Karpas-422 (cell line): Measurements from ENCODE around the gene RDH13. TPM values are rescaled to one million over a fixed set of nuclear protein-coding genes. Genes with fewer than 3 reads are reported as not detected.

Experiments
- DNase-seq: peaks from one replicate; pipeline ENCODE4 v3.0.0-alpha.2; 2015
- H2AFZ ChIP-seq: fragments of 200-600 bp; sonication (generic); 2 replicates; pipeline ENCODE4 v1.6.1; 2014; ENCODE audit warnings: antibody characterized with exemption, low read length, mixed read lengths
- H3K27ac ChIP-seq: fragments of 200-600 bp; sonication (generic); 2 replicates; pipeline ENCODE4 v1.5.1; 2014; ENCODE audit warnings: mild to moderate bottlenecking, low read length, moderate library complexity
- H3K27me3 ChIP-seq: fragments of 200-600 bp; sonication (generic); 2 replicates; pipeline ENCODE4 v1.6.1; 2014; ENCODE audit warnings: low read length, mixed read lengths
- H3K36me3 ChIP-seq: fragments of 200-600 bp; sonication (generic); 2 replicates; pipeline ENCODE4 v1.6.1; 2014; ENCODE audit warnings: low read length, mixed read lengths; ENCODE audit not compliant: insufficient read depth
- H3K4me1 ChIP-seq: fragments of 200-600 bp; sonication (generic); 2 replicates; pipeline ENCODE4 v1.6.1; 2014; ENCODE audit warnings: mild to moderate bottlenecking, low read length, mixed read lengths
- H3K4me2 ChIP-seq: fragments of 200-600 bp; sonication (generic); 2 replicates; pipeline ENCODE4 v1.6.1; 2014; ENCODE audit warnings: low read length, low read depth, mild to moderate bottlenecking; ENCODE audit not compliant: poor library complexity, severe bottlenecking
- H3K4me3 ChIP-seq: fragments of 200-600 bp; sonication (generic); 2 replicates; pipeline ENCODE4 v1.5.1; 2014; ENCODE audit warnings: mild to moderate bottlenecking, antibody characterized with exemption, low read length, mixed read lengths
- H3K79me2 ChIP-seq: fragments of 200-600 bp; sonication (generic); 2 replicates; pipeline ENCODE4 v1.6.1; 2014; ENCODE audit warnings: mild to moderate bottlenecking, low read length, mixed read lengths
- H3K9ac ChIP-seq: fragments of 200-600 bp; sonication (generic); 2 replicates; pipeline ENCODE4 v1.6.0; 2014; ENCODE audit warnings: low read length
- H3K9me2 ChIP-seq: fragments of 200-600 bp; sonication (generic), shearing (Covaris generic); replicated peaks from 2 replicates; pipeline ENCODE4 v1.6.0; 2014; ENCODE audit warnings: mild to moderate bottlenecking, low read length, moderate library complexity; ENCODE audit not compliant: insufficient read depth
- H3K9me3 ChIP-seq: fragments of 300-700, 200-600 bp; sonication (generic); 2 replicates; pipeline ENCODE4 v1.6.1; 2014; ENCODE audit warnings: low read length, mixed read lengths
- H4K20me1 ChIP-seq: fragments of 200-600 bp; sonication (generic); 2 replicates; pipeline ENCODE4 v1.6.1; 2014; ENCODE audit warnings: mild to moderate bottlenecking, antibody characterized with exemption, low read length, low read depth; ENCODE audit not compliant: insufficient read depth
- total RNA-seq: library from RNA; depleted of rRNA; stranded (reverse); fragments of >200 nt; shearing (Covaris generic); gene quantifications from 2 replicates; pipeline ENCODE4 v1.2.3, GENCODE V29; 2014; ENCODE audit warnings: low replicate concordance

RDH13 gene
- total RNA-seq, 1 experiment from 2014 or later, result 16.4 TPM

DNA sequence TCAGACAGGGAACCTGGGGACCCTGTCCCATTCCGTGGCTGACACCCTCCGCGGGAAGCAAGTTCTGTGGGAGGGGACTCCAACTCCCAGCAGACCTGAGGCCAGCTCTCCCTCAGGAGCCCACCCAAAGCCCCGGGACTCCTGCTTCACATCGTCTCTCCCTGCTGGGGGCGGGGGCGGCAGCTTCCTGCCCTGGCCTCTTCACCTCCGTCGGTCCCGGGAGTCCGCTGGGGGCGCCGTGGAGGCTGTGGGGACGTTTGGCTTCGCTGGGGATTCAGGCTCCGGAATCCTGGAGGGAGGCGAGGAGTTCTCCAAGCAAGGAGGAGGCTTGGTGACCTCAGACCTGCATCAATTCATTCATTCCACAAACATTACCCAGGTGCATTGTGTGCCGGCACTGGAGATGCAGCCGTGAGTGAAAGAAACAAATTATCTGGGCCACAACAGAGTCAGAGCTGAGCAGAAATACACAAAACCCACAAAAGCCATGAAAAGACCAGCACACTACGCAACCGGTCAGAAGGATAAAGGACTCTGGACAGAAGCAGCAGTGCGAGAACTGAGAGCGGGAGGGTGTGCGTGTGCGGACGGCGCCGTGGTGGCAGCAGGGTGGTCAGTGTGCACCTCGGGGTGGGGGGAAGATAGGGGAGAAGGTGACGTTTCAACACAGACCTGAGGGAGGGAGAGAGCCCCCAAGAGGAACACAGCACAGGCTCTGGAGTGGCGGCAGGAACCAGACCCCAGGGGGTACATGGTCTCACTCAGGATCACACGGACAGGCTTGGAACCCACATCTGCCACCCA is 31.7 kb upstream of the RDH13 start:
- H4K20me1 ChIP-seq, result peaks cover 36% of the 10 kb centered on the region
- peaks cover 9% of the 10 kb centered on the region for H3K4me1 ChIP-seq
- H3K9ac ChIP-seq, result no peak overlapping the region
- H3K27me3 ChIP-seq, result no peaks in the 10 kb centered on the region
- H3K79me2 ChIP-seq, result no peaks in the 10 kb centered on the region
- H3K9me2 ChIP-seq, result no peaks in the 10 kb centered on the region
- H3K27ac ChIP-seq, result no peak overlapping the region
- no peak overlapping the region for H2AFZ ChIP-seq
- no peaks in the 10 kb centered on the region for H3K9me3 ChIP-seq
- no peak for DNase-seq
- H3K4me3 ChIP-seq, result no peak overlapping the region
- H3K36me3 ChIP-seq, result no peaks in the 10 kb centered on the region
- no peak overlapping the region for H3K4me2 ChIP-seq

DNA sequence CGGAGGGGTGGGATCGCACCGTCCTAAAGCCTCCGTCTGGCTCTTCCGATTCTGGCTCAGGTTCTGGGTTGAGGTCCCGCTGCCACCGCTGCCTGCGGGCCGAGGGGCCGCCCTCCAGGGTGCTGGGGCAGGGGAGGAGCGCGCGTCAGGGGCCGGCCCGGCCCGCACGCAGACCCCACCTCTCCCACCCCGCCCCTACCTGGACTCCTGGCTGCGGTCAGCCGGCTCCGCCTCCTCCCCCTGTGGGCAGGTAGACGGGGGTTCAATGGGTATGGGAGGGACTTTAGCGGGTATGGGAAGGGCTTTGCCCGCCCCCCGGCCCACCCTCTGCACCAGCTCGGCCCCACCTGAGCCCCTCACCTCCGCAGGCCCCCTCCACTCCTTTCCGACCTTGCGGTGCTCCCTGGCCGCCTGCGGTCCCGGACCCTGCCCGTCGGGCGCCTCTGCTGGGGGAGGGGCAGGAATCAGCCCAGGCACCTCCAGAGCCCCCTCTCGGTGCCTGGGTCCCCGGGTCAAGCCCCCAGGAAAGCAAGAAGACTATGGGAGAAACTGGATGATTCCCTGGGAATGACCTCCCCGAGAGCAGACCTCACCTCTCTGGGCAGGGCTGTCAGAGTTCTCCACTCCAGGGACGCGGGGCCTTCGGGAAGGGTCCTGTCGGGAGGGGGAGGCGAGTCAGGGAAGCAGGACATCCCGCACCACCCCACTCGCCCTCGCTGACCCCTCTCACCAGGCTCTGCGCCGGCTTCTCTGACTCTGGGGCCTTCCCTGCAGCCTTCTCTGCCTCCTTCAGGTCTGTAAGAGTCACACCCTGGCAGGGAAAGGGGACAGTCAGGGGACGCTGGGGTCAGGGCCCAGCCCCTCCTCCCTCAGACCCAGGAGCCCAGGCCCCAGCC is 29.7 kb upstream of the RDH13 start:
- no peaks in the 10 kb centered on the region for H3K4me1 ChIP-seq
- no peak overlapping the region for H3K4me2 ChIP-seq
- peaks cover 24% of the 10 kb centered on the region for H4K20me1 ChIP-seq
- peaks cover 6% of the 10 kb centered on the region; the same call in 1 of the 2 replicates for H3K36me3 ChIP-seq
- no peaks in the 10 kb centered on the region for H3K9me3 ChIP-seq
- H3K79me2 ChIP-seq, result no peaks in the 10 kb centered on the region
- DNase-seq, result no peak
- no peak overlapping the region for H2AFZ ChIP-seq
- H3K9ac ChIP-seq, result no peak overlapping the region
- no peaks in the 10 kb centered on the region for H3K9me2 ChIP-seq
- no peaks in the 10 kb centered on the region for H3K27me3 ChIP-seq
- H3K4me3 ChIP-seq, result no peak overlapping the region
- no peak overlapping the region for H3K27ac ChIP-seq

DNA sequence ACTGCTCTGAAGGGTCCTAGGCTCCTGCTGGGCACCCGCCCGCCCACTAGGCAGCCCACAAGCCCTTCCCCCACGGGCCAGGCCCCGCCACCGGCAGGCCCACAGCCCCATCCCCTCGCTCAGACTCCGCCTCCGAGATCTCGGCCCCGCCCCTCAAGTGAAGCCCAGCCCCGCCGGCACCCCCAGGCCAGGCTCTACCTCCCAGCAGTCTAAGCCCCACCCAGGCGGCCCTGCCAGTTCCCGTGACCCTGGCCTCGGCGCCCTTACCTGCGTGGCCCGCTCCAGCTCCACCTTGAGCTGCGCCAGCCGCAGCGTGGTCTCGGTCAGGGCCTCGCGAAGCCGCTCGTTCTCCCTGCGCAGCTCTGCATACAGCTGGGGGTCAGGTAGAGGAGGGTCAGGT is 29.0 kb upstream of the RDH13 start:
- Histone ChIP-seq H4K20me1 (peaks cover 24% of the 10 kb centered on the region), H3K27ac (no peak overlapping the region), H3K79me2 (no peaks in the 10 kb centered on the region), H3K9me3 (no peaks in the 10 kb centered on the region), H3K4me1 (no peaks in the 10 kb centered on the region), H3K9me2 (no peaks in the 10 kb centered on the region), H3K36me3 (peaks cover 13% of the 10 kb centered on the region; the same call in 1 of the 2 replicates), H2AFZ (no peak overlapping the region), H3K9ac (no peak overlapping the region), H3K27me3 (no peaks in the 10 kb centered on the region), H3K4me3 (no peak overlapping the region), H3K4me2 (no peak overlapping the region)
- peak; percentile 67 for DNase-seq

DNA sequence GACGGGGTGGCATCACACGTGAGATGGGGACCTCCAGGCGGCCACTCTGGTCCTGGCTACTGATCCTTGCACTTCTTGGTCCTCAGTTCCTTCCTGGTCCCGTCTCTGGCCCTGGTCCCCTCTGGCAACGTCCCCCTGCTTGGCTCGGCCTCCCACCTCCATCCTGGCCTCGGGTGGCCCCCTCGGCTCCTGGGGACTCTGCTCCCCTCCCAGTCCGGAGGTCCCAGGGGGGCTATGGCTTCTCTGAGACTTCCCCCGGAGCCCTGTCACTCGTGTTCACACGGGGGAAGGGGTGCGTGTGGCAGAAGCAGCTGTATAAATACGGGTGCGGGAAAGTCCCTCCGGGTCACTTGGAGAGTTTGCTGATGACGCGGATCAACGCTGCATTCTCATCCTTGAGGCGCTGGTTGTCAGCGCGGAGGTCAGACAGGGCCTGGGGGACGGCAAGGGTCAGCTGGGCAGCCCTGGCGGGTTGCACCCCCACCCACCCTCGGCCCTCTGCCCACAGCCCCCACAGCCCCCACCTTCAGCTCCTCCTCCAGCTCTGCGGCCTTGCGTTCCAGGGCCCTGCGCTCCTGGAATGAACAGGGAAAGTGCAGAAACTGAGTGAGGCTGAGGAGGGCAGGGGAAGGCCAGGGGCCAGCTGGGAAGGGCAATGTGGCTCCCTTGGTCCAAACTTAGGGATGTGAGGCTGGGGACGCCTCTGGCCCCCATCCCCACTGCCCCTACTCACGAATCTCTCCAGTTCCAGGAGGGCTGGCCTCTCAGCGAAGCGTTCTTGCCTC is 28.4 kb upstream of the RDH13 start:
- peaks cover 13% of the 10 kb centered on the region; the same call in 1 of the 2 replicates for H3K36me3 ChIP-seq
- H3K9me3 ChIP-seq, result no peaks in the 10 kb centered on the region
- no peaks in the 10 kb centered on the region for H3K9me2 ChIP-seq
- H3K79me2 ChIP-seq, result no peaks in the 10 kb centered on the region
- no peak overlapping the region for H2AFZ ChIP-seq
- no peaks in the 10 kb centered on the region for H3K27me3 ChIP-seq
- H3K4me2 ChIP-seq, result no peak overlapping the region
- no peak overlapping the region for H3K4me3 ChIP-seq
- H3K9ac ChIP-seq, result no peak overlapping the region
- no peak for DNase-seq
- no peak overlapping the region for H3K27ac ChIP-seq
- peaks cover 24% of the 10 kb centered on the region for H4K20me1 ChIP-seq
- no peaks in the 10 kb centered on the region for H3K4me1 ChIP-seq

DNA sequence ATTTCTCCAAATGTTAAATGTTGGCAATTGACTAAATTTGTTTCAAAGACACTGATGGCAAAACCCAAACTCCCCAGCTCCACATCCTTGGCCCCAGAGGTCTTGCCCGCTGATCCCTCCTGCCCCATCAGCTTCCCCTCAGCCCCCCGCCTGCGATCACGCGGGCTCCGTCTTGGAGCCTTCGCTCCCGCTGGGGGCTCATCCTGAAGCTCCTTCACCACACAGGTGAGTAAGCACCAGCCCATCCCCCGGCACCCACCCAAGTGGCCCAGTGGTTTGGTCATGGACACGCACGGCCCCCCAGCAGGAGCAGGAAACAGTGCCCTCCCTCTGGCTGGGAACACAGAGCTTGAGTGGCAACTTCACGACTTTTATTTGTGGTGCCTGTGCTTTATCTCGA is 27.6 kb upstream of the RDH13 start:
- peaks cover 19% of the 10 kb centered on the region; the same call in 1 of the 2 replicates for H3K36me3 ChIP-seq
- no peak for DNase-seq
- no peak overlapping the region for H3K4me2 ChIP-seq
- H4K20me1 ChIP-seq, result peaks cover 20% of the 10 kb centered on the region; the same call in 1 of the 2 replicates
- H3K27ac ChIP-seq, result no peak overlapping the region
- no peaks in the 10 kb centered on the region for H3K9me3 ChIP-seq
- H2AFZ ChIP-seq, result no peak overlapping the region
- no peaks in the 10 kb centered on the region for H3K27me3 ChIP-seq
- no peaks in the 10 kb centered on the region for H3K4me1 ChIP-seq
- H3K9ac ChIP-seq, result no peak overlapping the region
- H3K9me2 ChIP-seq, result no peaks in the 10 kb centered on the region
- no peak overlapping the region for H3K4me3 ChIP-seq
- H3K79me2 ChIP-seq, result no peaks in the 10 kb centered on the region

DNA sequence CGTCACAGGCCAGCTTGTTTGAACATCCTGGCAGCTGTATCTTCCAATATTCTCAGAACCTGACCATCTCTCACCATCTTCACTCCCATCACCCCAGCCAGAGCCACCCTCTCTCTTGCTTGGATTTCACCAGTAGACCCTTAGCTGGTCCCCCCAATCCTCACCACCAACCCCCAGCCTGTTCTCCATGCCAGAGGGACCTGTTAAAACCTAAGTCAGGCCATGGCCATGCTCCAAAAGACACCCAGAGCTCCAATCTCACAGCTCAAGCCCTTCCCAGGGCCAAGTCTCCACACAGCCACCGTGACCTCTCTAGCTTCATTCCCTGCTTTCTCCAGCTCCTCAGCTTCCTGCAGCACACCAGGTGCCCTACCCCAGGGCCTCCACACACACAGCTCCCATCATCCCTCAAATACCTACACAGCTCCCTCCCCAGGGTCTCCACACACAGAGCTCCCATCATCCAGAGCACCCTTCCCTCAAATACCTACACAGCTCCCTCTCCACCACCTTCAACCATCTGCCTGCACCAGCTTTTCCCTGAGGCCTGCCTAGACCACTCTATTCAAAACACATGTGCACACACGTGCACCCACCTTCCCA is 26.5 kb upstream of the RDH13 start:
- H3K36me3 ChIP-seq, result peaks cover 19% of the 10 kb centered on the region; the same call in 1 of the 2 replicates
- no peak overlapping the region for H3K4me3 ChIP-seq
- no peaks in the 10 kb centered on the region for H3K9me2 ChIP-seq
- DNase-seq, result no peak
- H2AFZ ChIP-seq, result no peak overlapping the region
- no peak overlapping the region for H3K27ac ChIP-seq
- no peaks in the 10 kb centered on the region for H3K4me1 ChIP-seq
- H3K9ac ChIP-seq, result no peak overlapping the region
- H3K9me3 ChIP-seq, result no peaks in the 10 kb centered on the region
- H3K27me3 ChIP-seq, result no peaks in the 10 kb centered on the region
- no peaks in the 10 kb centered on the region for H3K79me2 ChIP-seq
- H3K4me2 ChIP-seq, result no peak overlapping the region
- H4K20me1 ChIP-seq, result 0 out of 2 replicates have a peak, but pooled peaks cover 15% of the 10 kb centered on the region

DNA sequence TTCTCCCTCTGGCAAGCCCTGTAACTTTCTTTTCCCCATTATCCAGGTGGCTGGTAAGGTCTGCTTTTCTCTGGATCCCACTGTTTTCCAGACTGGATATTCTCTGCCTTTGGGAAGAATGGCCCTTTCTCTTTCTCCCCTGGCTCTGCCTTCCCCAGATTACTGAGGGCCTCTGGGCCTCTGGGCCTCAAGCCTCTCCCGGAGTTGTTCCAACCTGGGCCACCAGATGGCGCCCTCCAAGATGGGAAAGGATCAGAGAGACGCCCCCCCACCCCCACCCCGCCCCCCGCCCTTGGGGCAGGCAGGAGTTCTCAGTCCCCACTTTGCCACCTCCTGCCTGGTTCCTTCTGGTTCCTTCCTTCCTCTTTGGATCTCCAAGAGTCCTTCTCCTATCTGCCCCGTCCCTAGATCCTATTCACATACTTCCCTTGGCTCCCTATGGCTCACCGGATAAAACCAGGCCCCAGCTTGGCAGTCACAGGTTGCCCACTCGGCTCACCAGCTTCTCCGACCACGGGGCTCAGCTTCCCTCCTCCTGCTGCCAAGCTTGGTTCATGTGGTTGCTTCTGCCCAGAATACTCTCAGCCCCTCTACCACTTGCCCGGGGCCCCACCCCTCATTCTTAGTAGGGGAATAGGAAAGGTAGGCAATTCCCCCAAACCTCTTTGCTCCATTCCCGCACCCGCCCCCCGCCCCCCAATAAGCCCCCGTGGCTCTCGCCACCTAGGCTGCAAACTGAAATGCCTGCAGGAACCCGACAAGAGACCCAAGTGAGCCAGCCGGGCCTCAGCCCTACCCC is 25.8 kb upstream of the RDH13 start:
- H3K4me2 ChIP-seq, result no peak overlapping the region
- H3K36me3 ChIP-seq, result peaks cover 22% of the 10 kb centered on the region; the same call in 1 of the 2 replicates
- no peak overlapping the region for H3K9ac ChIP-seq

More for the DNA sequence above, 25.8 kb upstream of the RDH13 start:
- Histone ChIP-seq H3K79me2 (no peaks in the 10 kb centered on the region), H2AFZ (no peak overlapping the region), H3K27me3 (no peaks in the 10 kb centered on the region), H4K20me1 (0 out of 2 replicates have a peak, but pooled peaks cover 13% of the 10 kb centered on the region), H3K9me2 (no peaks in the 10 kb centered on the region), H3K9me3 (no peaks in the 10 kb centered on the region), H3K4me1 (no peaks in the 10 kb centered on the region), H3K4me3 (no peak overlapping the region), H3K27ac (no peak overlapping the region)
- DNase-seq, result peak; percentile 96
